NCI-H187 treated with DMSO at 0.1 percent for 48 hours (cell line): ENCODE data around the gene NIPA2.

ENCODE experiments used
- DNase-seq: peaks from one replicate; lab custom pipeline; 2025; lab: John Stamatoyannopoulos, UW

NIPA2 gene

DNA sequence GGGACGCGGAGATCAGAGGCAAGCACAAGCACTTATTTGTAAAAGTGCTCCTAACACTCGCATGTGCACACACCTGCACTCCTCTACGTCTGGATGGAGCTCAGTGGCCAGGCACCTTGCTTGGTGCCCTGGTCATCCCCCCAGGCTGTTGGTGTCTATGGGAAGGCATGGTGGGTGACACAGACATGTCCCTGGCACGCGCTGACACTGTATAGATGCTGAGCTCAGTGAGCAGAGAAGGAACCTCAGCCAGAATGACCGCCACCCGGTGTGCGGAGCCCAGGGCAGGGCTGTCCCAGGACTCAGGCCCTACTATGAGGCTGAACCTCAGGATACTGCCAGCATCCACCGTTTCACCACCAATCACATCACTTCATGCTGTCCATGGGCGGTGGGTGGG lies 64.5 kb downstream of the NIPA2 start:
- DNase-seq, result no peak

- DNase-seq, result no peak
Observed at GRCh38 chr15:22903427-22903826, 65.0 kb downstream of the NIPA2 start.

GRCh38 chr15:22903961-22904534 lies 65.6 kb downstream of the NIPA2 start:
- DNase-seq, result no peak

DNA sequence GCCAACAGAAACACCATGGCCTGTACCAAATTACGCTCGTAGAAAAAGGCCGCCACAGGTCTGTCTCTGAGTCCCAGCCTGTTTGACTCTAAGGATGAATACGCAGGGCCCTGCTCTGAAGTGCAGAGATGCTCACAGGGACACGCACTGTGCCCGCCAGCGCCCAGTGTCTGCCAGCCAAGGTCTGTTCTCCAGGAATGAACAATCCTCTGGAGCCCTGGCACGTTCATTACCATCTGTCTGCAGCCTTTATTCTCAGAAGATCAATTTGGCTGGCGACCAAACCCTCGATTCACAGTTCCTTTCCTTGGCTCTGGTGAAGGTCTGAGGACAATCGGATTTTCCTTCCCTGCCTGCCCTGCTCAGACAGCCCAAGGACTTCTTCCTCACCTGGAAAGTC lies 66.3 kb downstream of the NIPA2 start:
- DNase-seq, result no peak

DNA sequence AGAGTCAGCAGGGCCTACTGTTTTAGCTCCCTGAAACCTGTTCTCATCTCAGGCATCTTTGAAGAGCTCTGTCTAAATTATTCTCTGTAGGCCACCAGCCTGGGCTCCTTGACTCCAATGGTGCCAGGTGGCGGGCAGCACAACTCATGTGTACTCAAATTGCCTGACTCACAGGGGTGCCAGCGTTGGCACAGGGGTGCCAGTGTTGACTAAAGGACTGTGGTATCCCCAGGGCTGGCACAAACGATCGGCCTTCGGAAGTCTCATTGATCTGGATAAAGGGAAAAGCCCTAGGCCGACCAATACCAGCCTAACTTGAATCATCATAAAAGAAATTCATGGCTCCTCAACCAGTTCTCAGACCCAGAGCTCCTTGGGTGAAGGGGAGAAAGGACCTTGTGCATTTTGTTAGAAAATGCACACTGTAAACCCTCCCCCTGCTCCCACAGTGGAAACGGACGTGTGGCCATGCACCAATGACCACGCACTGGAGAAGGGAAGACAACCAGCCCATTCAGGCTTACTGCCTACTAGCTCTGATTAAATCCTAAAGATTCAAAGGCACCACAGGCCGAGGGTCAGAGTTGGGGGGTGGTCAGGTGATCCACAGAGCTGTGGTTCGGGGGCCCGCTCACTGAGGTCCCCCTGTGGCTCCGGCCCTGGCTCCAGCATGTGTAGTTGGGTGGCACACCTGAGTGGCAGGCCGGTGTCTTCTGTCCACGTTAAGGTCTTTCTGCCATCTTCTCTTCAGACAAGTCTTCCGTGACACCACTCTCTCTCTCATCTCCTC lies 68.9 kb downstream of the NIPA2 start:
- no peak for DNase-seq

GRCh38 chr15:22908830-22909229 lies 70.4 kb downstream of the NIPA2 start:
- no peak for DNase-seq

DNA sequence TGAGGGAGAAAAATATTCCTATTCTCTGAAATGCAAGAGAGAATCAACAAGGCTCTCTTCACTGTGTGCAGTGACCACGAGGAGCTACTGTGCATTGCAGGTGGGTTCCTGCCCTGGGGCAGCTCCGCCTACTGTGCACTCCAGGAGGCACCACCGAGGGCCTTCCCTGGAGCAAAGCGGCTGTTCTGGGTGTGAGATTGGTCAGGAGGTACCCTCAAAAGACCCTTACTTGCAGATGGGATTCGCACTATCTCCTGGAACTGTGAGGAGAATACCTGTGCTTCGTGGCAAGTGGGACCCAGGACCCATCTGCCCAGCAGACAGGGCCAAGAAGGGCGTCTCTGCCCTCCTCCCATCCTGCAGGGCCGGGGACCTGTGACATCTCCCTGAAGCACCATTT lies 72.8 kb downstream of the NIPA2 start:
- DNase-seq, result no peak

DNA sequence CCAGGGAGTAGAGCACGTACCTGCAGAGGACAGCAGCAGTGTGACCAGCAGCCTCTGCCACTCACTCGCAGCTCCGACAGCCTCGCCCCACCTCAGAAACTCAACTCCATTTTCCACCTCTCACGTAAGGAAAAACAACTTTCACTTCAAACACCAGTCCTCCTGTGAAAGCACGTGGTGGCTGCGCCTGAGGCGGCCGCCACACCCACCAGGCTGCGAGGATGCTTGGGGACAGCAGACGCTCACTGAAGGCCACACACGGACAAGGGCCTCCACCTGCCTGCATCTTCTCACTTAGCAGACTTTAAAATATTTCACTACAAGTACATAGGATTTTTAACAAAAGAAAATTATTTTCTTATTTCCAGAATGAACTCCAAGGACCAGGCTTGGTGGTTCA lies 73.8 kb downstream of the NIPA2 start:
- no peak for DNase-seq

DNA sequence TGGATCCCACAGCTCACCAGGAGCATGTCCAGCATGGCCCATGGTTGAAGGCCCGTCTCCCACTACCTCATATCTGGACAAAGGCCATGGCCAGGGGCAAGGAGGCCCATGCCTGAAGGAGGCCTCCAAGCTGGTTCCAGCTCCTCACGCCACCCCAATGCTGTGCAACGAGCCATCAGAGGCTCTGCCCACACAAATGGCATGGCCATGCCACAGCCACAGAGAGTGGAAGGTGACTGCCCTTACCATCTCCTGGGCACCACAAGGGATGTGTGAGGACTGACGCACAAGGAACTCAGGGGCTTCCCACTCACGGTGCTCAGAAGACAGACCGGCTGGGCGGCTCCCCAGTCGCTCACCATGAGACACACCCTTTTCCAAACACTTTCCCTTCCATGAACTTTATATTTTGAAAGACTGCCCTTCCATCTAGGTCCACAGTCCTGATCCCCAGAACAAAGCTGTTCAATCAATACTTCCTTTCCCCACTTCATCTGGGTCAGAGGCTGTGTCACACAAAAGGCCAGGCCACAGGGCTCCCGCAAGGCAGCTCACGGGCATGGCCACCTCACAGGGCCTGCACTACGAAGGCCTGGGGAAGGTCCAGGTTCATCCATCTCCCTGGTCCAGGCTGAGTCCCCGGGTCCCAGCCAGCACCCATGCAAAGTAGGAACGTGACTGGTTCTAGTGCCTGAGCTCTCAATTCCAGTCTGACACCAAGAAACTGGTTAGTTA lies 75.3 kb downstream of the NIPA2 start:
- no peak for DNase-seq

DNA sequence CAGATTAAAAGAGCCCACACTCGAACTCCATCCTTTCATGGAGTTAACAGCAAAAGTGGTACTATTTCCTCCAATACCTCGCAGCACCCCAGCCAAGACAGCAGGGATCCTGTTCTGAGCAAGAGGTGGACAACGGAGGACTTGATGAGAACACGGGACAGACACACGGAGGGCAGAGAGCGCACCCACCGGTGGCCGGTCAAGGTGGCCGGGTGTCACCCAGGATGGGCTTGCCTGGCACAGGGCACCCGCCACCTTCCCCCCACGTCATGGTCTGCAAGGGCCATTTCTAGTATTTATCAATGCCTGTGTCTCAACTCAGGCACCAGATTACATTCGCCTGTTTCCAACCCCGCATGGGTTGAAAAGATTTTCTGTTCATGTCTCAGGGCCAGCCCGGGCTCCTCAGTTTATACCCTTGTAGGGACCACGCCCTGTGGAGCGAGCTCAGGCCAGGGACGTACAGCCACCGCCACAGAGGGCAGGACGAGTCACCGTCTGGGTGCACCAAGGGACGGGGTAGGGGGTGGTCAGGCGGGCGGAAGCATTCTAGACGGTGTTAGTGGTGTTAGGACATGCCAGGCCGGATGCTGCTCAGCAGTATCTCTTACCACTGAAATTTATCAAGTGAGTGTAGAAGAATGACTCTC lies 77.5 kb downstream of the NIPA2 start:
- DNase-seq, result no peak

- no peak for DNase-seq
Observed at GRCh38 chr15:22916606-22917350, 78.3 kb downstream of the NIPA2 start.

- no peak for DNase-seq
Observed at GRCh38 chr15:22917556-22917955, 79.1 kb downstream of the NIPA2 start.
